Measurements from ENCODE around the gene TANGO6. TPM values are rescaled to one million over a fixed set of nuclear protein-coding genes. Genes with fewer than 3 reads are reported as not detected.

TANGO6 gene
- total RNA-seq (10 to 100 TPM; 25.2 to 35.2 (median 29.0) TPM), total RNA-seq (31.8 to 81.8 (median 48.0) reads per million in 29 experiments)
- total RNA-seq (2013): 33.2 TPM

GRCh38 chr16:68843482-68844210 is at the start of gene TANGO6:
TSS of gene TANGO6 (plus strand) at chr16:68843531. CDS start at chr16:68843618, 87 bp downstream.
- peaks cover 10 to 18% of the 10 kb centered on the region in 2 experiments for H3K4me1 ChIP-seq (ENCODE audit: control insufficient read depth in 1 of 2, extremely low read depth in 1 of 2, insufficient read depth in 2 of 2, low read length in 2 of 2)
- Mint-ChIP-seq H3K27me3 (no peaks in the 10 kb centered on the region), H3K4me1 (peaks cover 32 to 38% (median 36%) of the 10 kb centered on the region in 3 donors), H3K36me3 (no peaks in the 10 kb centered on the region), H3K9me3 (no peaks in the 10 kb centered on the region), H3K4me3 (peak within 1 kb of the TSS; percentile 81 to 94 (median 89)), H3K27ac (peak within 1 kb of the TSS; percentile 67 to 90)
- peak within 1 kb of the TSS; percentile 64 for H3K27ac ChIP-seq (ENCODE audit: low read length)
- no peaks in the 10 kb centered on the region for H3K9me3 ChIP-seq
- peak within 1 kb of the TSS; percentile 89 to 94 for H3K4me3 ChIP-seq (ENCODE audit: control insufficient read depth in 1 of 2, extremely low read depth in 1 of 2, low read length in 1 of 2)
- ChIA-PET POLR2A (interaction anchor here in 1 of 2 donors (0.7 kb wide), 1 partner anchor 26 kb away, joined by 3 read pairs; no protein-coding TSS in a partner anchor), CTCF (interaction anchor here in 1 of 2 donors (0.6 to 1.1 kb wide), 2 partner anchors 280 to 285 kb away, joined by 3 read pairs; no protein-coding TSS in a partner anchor)
- ATAC-seq (replicated peaks in 1 of 4) (peak; percentile 94 to 97 (median 95)), DNase-seq (peak; percentile 78 to 93 (median 86))
- H3K27me3 ChIP-seq (replicated peaks in 1 of 2; ENCODE audit: control insufficient read depth in 2 of 2, extremely low read depth in 1 of 2, insufficient read depth in 2 of 2, low read length in 1 of 2): peaks cover 0 to 5% of the 10 kb centered on the region in 2 experiments
- H3K36me3 ChIP-seq (ENCODE audit: control insufficient read depth in 2 of 2, extremely low read depth in 1 of 2, insufficient read depth in 1 of 2, low read length in 1 of 2): no peaks in the 10 kb centered on the region
- under 1% methylated on average over 54 of the region's 55 CpGs for WGBS (ENCODE audit: insufficient coverage)

- DNase-seq (no peak), ATAC-seq (replicated peaks in 1 of 4) (no peak)
- H3K4me3 Mint-ChIP-seq: no peak overlapping the region
- ChIA-PET POLR2A (no interaction called here), CTCF (no interaction called here)
- WGBS (ENCODE audit: insufficient coverage): no CpG with 5 or more reads among the region's 2 CpGs
- H3K27me3 ChIP-seq (replicated peaks in 1 of 2; ENCODE audit: control insufficient read depth in 2 of 2, extremely low read depth in 1 of 2, insufficient read depth in 2 of 2, low read length in 1 of 2): no peaks in the 10 kb centered on the region
- H3K36me3 Mint-ChIP-seq: no peaks in the 10 kb centered on the region
- no peaks in the 10 kb centered on the region for H3K9me3 ChIP-seq
- H3K27ac Mint-ChIP-seq: no peak overlapping the region
- no peak overlapping the region for H3K4me3 ChIP-seq (ENCODE audit: control insufficient read depth in 1 of 2, extremely low read depth in 1 of 2, low read length in 1 of 2)
- H3K36me3 ChIP-seq (ENCODE audit: control insufficient read depth in 2 of 2, extremely low read depth in 1 of 2, insufficient read depth in 1 of 2, low read length in 1 of 2): no peaks in the 10 kb centered on the region
- H3K27me3 Mint-ChIP-seq: no peaks in the 10 kb centered on the region
- no peaks in the 10 kb centered on the region for H3K4me1 Mint-ChIP-seq
- no peaks in the 10 kb centered on the region for H3K4me1 ChIP-seq (ENCODE audit: control insufficient read depth in 1 of 2, extremely low read depth in 1 of 2, insufficient read depth in 2 of 2, low read length in 2 of 2)
- H3K27ac ChIP-seq (ENCODE audit: low read length): no peak overlapping the region
- H3K9me3 Mint-ChIP-seq: no peaks in the 10 kb centered on the region
These were observed 44.9 kb upstream of the TANGO6 start for GRCh38 chr16:68798398-68798797.

DNA sequence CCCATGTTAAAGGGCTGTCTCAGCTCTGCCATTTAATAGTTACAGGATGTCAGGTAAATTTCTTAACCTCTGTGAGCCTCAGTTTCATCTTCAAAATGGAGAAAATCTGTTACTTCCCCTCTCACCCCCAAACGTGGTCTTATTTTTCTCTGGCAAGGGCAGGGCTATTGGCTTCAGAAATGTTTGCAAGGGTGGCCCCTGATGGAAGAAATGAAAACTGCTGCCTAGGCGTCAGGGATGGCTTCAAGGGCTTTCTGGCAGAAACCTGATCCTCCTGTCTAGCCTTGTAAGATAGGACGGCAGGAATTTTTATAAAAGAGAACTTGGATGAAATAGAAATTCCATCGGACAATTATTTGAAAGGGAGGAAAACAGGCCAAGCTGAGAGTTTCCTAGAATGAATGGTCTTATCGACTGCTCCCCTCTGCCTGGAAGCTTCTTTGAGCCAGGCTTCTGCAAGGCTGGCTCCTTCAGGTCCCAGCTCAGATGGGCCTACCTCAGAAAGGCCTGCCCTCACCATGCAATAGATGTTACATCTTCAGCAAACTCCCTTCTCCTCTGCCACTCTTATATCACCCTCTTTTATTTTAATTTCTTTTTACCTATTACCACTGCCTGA is 43.0 kb upstream of the TANGO6 start:
- DNase-seq (peak in 31 of 35 experiments; percentile 3 to 52 (median 24)), ATAC-seq (replicated peaks in 1 of 4) (peak in 3 of 4 experiments; percentile 51 to 75 (median 71))
- Mint-ChIP-seq H3K4me1 (no peaks in the 10 kb centered on the region), H3K4me3 (no peak overlapping the region), H3K36me3 (no peaks in the 10 kb centered on the region), H3K9me3 (no peaks in the 10 kb centered on the region), H3K27ac (no peak overlapping the region), H3K27me3 (no peaks in the 10 kb centered on the region)
- ChIA-PET POLR2A (no interaction called here), CTCF (interaction anchor here (0.5 to 3.1 kb wide), 3 partner anchors 85 to 274 kb away, joined by 3 to 9 read pairs (median 3); no protein-coding TSS in a partner anchor)
- 70% methylated on average over 3 of the region's 5 CpGs for WGBS (ENCODE audit: insufficient coverage)
- Histone ChIP-seq H3K4me3 (ENCODE audit: control insufficient read depth in 1 of 2, extremely low read depth in 1 of 2, low read length in 1 of 2) (no peak overlapping the region), H3K36me3 (ENCODE audit: control insufficient read depth in 2 of 2, extremely low read depth in 1 of 2, insufficient read depth in 1 of 2, low read length in 1 of 2) (no peaks in the 10 kb centered on the region), H3K4me1 (ENCODE audit: control insufficient read depth in 1 of 2, extremely low read depth in 1 of 2, insufficient read depth in 2 of 2, low read length in 2 of 2) (no peaks in the 10 kb centered on the region), H3K27me3 (replicated peaks in 1 of 2; ENCODE audit: control insufficient read depth in 2 of 2, extremely low read depth in 1 of 2, insufficient read depth in 2 of 2, low read length in 1 of 2) (no peaks in the 10 kb centered on the region), H3K27ac (ENCODE audit: low read length) (no peak overlapping the region), H3K9me3 (no peaks in the 10 kb centered on the region)

- Histone ChIP-seq H3K27ac (ENCODE audit: low read length) (no peak overlapping the region), H3K4me1 (ENCODE audit: control insufficient read depth in 1 of 2, extremely low read depth in 1 of 2, insufficient read depth in 2 of 2, low read length in 2 of 2) (no peaks in the 10 kb centered on the region), H3K36me3 (ENCODE audit: control insufficient read depth in 2 of 2, extremely low read depth in 1 of 2, insufficient read depth in 1 of 2, low read length in 1 of 2) (no peaks in the 10 kb centered on the region), H3K4me3 (ENCODE audit: control insufficient read depth in 1 of 2, extremely low read depth in 1 of 2, low read length in 1 of 2) (no peak overlapping the region), H3K9me3 (no peaks in the 10 kb centered on the region), H3K27me3 (replicated peaks in 1 of 2; ENCODE audit: control insufficient read depth in 2 of 2, extremely low read depth in 1 of 2, insufficient read depth in 2 of 2, low read length in 1 of 2) (no peaks in the 10 kb centered on the region)
- ChIA-PET POLR2A (no interaction called here), CTCF (no interaction called here)
- no peaks in the 10 kb centered on the region for H3K36me3 Mint-ChIP-seq
- no peak overlapping the region for H3K4me3 Mint-ChIP-seq
- DNase-seq: no peak
- H3K4me1 Mint-ChIP-seq: no peaks in the 10 kb centered on the region
- WGBS (ENCODE audit: insufficient coverage): 96% methylated on average over 3 of the region's 7 CpGs
- no peak overlapping the region for H3K27ac Mint-ChIP-seq
- no peak for ATAC-seq (replicated peaks in 1 of 4)
- H3K27me3 Mint-ChIP-seq: no peaks in the 10 kb centered on the region
- H3K9me3 Mint-ChIP-seq: no peaks in the 10 kb centered on the region
These were observed 41.1 kb upstream of the TANGO6 start for GRCh38 chr16:68802190-68802589.

GRCh38 chr16:68806422-68806821 is 36.9 kb upstream of the TANGO6 start:
- no peak overlapping the region for H3K27ac ChIP-seq (ENCODE audit: low read length)
- Mint-ChIP-seq H3K9me3 (no peaks in the 10 kb centered on the region), H3K27me3 (peaks cover 0 to 6% of the 10 kb centered on the region in 2 donors), H3K27ac (no peak overlapping the region), H3K4me3 (no peak overlapping the region), H3K36me3 (no peaks in the 10 kb centered on the region), H3K4me1 (no peaks in the 10 kb centered on the region)
- no peaks in the 10 kb centered on the region for H3K4me1 ChIP-seq (ENCODE audit: control insufficient read depth in 1 of 2, extremely low read depth in 1 of 2, insufficient read depth in 2 of 2, low read length in 2 of 2)
- CTCF ChIA-PET: interaction anchor here (0.6 kb wide), 2 partner anchors 14 to 321 kb away, joined by 3 to 12 read pairs; no protein-coding TSS in a partner anchor
- no peak for ATAC-seq (replicated peaks in 1 of 4)
- WGBS (ENCODE audit: insufficient coverage): 100% methylated on average over 1 of the region's 2 CpGs
- H3K27me3 ChIP-seq (replicated peaks in 1 of 2; ENCODE audit: control insufficient read depth in 2 of 2, extremely low read depth in 1 of 2, insufficient read depth in 2 of 2, low read length in 1 of 2): no peaks in the 10 kb centered on the region
- H3K9me3 ChIP-seq: no peaks in the 10 kb centered on the region
- no peak for DNase-seq
- POLR2A ChIA-PET: interaction anchor here in 1 of 2 donors (0.7 kb wide), 1 partner anchor 13 kb away, joined by 3 read pairs; no protein-coding TSS in a partner anchor
- H3K4me3 ChIP-seq (ENCODE audit: control insufficient read depth in 1 of 2, extremely low read depth in 1 of 2, low read length in 1 of 2): no peak overlapping the region
- no peaks in the 10 kb centered on the region for H3K36me3 ChIP-seq (ENCODE audit: control insufficient read depth in 2 of 2, extremely low read depth in 1 of 2, insufficient read depth in 1 of 2, low read length in 1 of 2)

GRCh38 chr16:68806981-68807380 is 36.4 kb upstream of the TANGO6 start:
- CTCF ChIA-PET: interaction anchor here (0.6 kb wide), 2 partner anchors 15 to 320 kb away, joined by 3 to 12 read pairs; no protein-coding TSS in a partner anchor

More at GRCh38 chr16:68806981-68807380, 36.4 kb upstream of the TANGO6 start:
- ATAC-seq (replicated peaks in 1 of 4) (no peak), DNase-seq (no peak)
- H3K27ac Mint-ChIP-seq: no peak overlapping the region
- peaks cover 0 to 6% of the 10 kb centered on the region in 2 donors for H3K27me3 Mint-ChIP-seq
- Histone ChIP-seq H3K27ac (ENCODE audit: low read length) (no peak overlapping the region), H3K4me1 (ENCODE audit: control insufficient read depth in 1 of 2, extremely low read depth in 1 of 2, insufficient read depth in 2 of 2, low read length in 2 of 2) (no peaks in the 10 kb centered on the region), H3K27me3 (replicated peaks in 1 of 2; ENCODE audit: control insufficient read depth in 2 of 2, extremely low read depth in 1 of 2, insufficient read depth in 2 of 2, low read length in 1 of 2) (no peaks in the 10 kb centered on the region), H3K9me3 (no peaks in the 10 kb centered on the region), H3K4me3 (ENCODE audit: control insufficient read depth in 1 of 2, extremely low read depth in 1 of 2, low read length in 1 of 2) (no peak overlapping the region), H3K36me3 (ENCODE audit: control insufficient read depth in 2 of 2, extremely low read depth in 1 of 2, insufficient read depth in 1 of 2, low read length in 1 of 2) (no peaks in the 10 kb centered on the region)
- POLR2A ChIA-PET: interaction anchor here in 1 of 2 donors (0.7 kb wide), 1 partner anchor 14 kb away, joined by 3 read pairs; no protein-coding TSS in a partner anchor
- H3K36me3 Mint-ChIP-seq: no peaks in the 10 kb centered on the region
- 33% methylated on average over 1 of the region's 1 CpG for WGBS (ENCODE audit: insufficient coverage)
- no peaks in the 10 kb centered on the region for H3K9me3 Mint-ChIP-seq
- no peak overlapping the region for H3K4me3 Mint-ChIP-seq
- H3K4me1 Mint-ChIP-seq: no peaks in the 10 kb centered on the region
